Sigmoid colon (tissue), 7 donors: Measurements from ENCODE around the gene USP9X. TPM values are rescaled to one million over a fixed set of nuclear protein-coding genes. Genes with fewer than 3 reads are reported as not detected.

Experiments
- DNase-seq: peaks from one replicate; pipeline ENCODE4 v3.0.0-alpha.2; 2019
- H3K27ac ChIP-seq, 4 donors: fragments of 200-600 bp; sonication (generic); one replicate each; pipeline ENCODE4 v1.5.1; 2016 to 2019; ENCODE audit warnings: mild to moderate bottlenecking in 1 of 4
- H3K27me3 ChIP-seq, 3 donors: fragments of 200-600 bp; sonication (generic); one replicate each; pipeline ENCODE4 v1.5.1; 2019; ENCODE audit warnings: mild to moderate bottlenecking in 1 of 3
- H3K36me3 ChIP-seq, 4 donors: fragments of 200-600 bp; sonication (generic); one replicate each; pipeline ENCODE4 v1.5.1; 2016 to 2019
- H3K4me1 ChIP-seq, 4 donors: fragments of 200-600 bp; sonication (generic); one replicate each; pipeline ENCODE4 v1.5.1; 2017 to 2019
- H3K4me3 ChIP-seq, 4 donors: fragments of 200-600 bp; sonication (generic); one replicate each; pipeline ENCODE4 v1.5.1; 2017 to 2019; ENCODE audit warnings: mild to moderate bottlenecking in 2 of 4, moderate library complexity in 1 of 4
- H3K9me3 ChIP-seq, 4 donors: fragments of 200-600 bp in 3 of 4; sonication (generic) in 3 of 4; one replicate each; pipeline versions ENCODE4 v1.5.1 to v1.6.1; 2013 to 2019
- EP300 ChIP-seq, 4 donors: sonication (generic); formaldehyde crosslinking; IDR thresholded peaks; one replicate each; pipeline ENCODE4 v1.6.1; 2017; ENCODE audit warnings: antibody characterized with exemption in 4 of 4
- POLR2A ChIP-seq, 2 donors: fragments of 450-650 bp; IDR thresholded peaks; one replicate each; pipeline ENCODE4 v1.6.1; 2016; ENCODE audit warnings: antibody characterized with exemption in 2 of 2, mild to moderate bottlenecking in 2 of 2, moderate library complexity in 2 of 2
- POLR2AphosphoS5 ChIP-seq, 4 donors: sonication (generic); formaldehyde crosslinking; IDR thresholded peaks; one replicate each; pipeline ENCODE4 v1.6.1; 2017; ENCODE audit warnings: antibody characterized with exemption in 4 of 4
- WGBS, 2 donors: extraction: QIAGEN DNeasy Blood & Tissue Kit; methylation state at CpG; one replicate each; pipeline ENCODE4 v1.1.7; 2013; 5-methylcytosine and 5-hydroxymethylcytosine counted together
- intact Hi-C: fragments of 100-400 bp; cut with DNase I; formaldehyde crosslinking; loops from one replicate; pipeline ENCODE4 v1.15.1; 2023
- polyA plus RNA-seq, 3 donors: library from polyadenylated mRNA; stranded (reverse); fragments of 200-250 nt; gene quantifications; one replicate each; pipeline ENCODE4 v1.2.3, GENCODE V29; 2013
- total RNA-seq, 4 donors: library from RNA; depleted of rRNA; stranded (reverse); fragments of >200 nt; gene quantifications; one replicate each; pipeline ENCODE4 v1.1.0, GENCODE V29; 2016
- TF ChIP-seq, protein P1 (sequence below), 4 experiments: fragments of 450-650 bp in 3 of 4; fragments of 200-600 bp in 1 of 4; IDR thresholded peaks; one replicate each; pipeline ENCODE4 v1.5.1; 2016 to 2019; ENCODE audit warnings: antibody characterized with exemption in 4 of 4, mild to moderate bottlenecking in 3 of 4, moderate library complexity in 2 of 4
- donor health status: healthy with polysubstance abuse.
- donor health status: Bipolar disorder and iron deficiency.
- donor health status: healthy.

Gene USP9X
- total and polyA plus RNA-seq, 7 donors: 9.6 to 84.5 (median 64.3) TPM

DNA sequence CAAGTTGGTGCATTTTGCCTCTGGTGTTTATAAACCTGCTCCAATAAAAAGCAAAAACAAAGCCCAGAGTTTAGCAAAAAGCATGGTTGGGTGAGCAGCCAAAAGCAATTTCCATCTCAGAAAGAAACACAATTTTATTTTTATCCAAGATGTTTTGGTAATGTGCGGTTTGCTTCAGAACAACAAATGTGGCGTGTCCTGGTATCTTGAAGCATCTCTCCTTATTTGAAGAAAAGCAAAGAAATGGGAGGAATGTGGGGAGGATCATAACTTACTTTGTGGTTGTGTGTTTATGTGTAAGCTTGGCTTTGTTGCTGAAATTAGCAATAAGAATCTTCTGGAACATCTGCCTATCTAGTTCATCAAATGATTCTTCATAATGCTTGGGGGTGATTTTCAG, 160.4 kb downstream of the USP9X start:
- H3K27ac ChIP-seq: no peak overlapping the region
- no peaks in the 10 kb centered on the region for H3K36me3 ChIP-seq
- no peak overlapping the region for H3K4me3 ChIP-seq
- intact Hi-C loops: no loop called here
- no peaks in the 10 kb centered on the region for H3K9me3 ChIP-seq
- TF ChIP-seq POLR2A (IDR thresholded peaks at IDR 0.05): no peak
- no peak for DNase-seq
- 86 to 92% methylated on average over 2 of the region's 2 CpGs for WGBS, 2 donors
- no peaks in the 10 kb centered on the region for H3K4me1 ChIP-seq
- H3K27me3 ChIP-seq: no peaks in the 10 kb centered on the region

DNA sequence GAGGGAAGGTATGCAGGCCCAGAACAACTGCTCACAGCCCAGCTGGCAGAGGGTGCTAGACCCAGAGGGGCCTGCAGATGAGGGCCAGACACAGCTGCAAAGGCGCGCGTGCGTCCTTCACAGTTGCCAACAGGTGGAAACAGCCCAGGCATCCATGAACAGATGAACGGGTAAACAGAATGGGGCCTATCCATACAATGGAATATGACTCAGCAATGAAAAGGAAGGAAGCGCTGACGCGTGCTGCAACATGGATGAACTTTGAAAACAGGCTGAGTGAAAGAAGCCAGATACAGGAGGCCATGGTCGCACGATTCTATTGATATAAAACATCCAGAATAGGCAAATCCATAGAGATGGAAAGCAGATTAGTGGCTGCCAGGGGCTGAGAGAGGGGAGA, 165.6 kb downstream of the USP9X start:
- Histone ChIP-seq H3K4me3 (no peak overlapping the region), H3K9me3 (no peaks in the 10 kb centered on the region), H3K27ac (no peak overlapping the region), H3K36me3 (no peaks in the 10 kb centered on the region), H3K4me1 (peaks cover 0 to 13% (median 0%) of the 10 kb centered on the region in 4 donors), H3K27me3 (peaks cover 0 to 2% (median 0%) of the 10 kb centered on the region in 3 donors)
- 95% methylated on average over 10 of the region's 10 CpGs for WGBS, 2 donors
- DNase-seq: no peak
- no peak for TF ChIP-seq POLR2AphosphoS5 (IDR thresholded peaks at IDR 0.05)
- TF ChIP-seq EP300 (IDR thresholded peaks at IDR 0.05): no peak
- no peak for TF ChIP-seq POLR2A (IDR thresholded peaks at IDR 0.05)
- TF ChIP-seq, protein P1, sequence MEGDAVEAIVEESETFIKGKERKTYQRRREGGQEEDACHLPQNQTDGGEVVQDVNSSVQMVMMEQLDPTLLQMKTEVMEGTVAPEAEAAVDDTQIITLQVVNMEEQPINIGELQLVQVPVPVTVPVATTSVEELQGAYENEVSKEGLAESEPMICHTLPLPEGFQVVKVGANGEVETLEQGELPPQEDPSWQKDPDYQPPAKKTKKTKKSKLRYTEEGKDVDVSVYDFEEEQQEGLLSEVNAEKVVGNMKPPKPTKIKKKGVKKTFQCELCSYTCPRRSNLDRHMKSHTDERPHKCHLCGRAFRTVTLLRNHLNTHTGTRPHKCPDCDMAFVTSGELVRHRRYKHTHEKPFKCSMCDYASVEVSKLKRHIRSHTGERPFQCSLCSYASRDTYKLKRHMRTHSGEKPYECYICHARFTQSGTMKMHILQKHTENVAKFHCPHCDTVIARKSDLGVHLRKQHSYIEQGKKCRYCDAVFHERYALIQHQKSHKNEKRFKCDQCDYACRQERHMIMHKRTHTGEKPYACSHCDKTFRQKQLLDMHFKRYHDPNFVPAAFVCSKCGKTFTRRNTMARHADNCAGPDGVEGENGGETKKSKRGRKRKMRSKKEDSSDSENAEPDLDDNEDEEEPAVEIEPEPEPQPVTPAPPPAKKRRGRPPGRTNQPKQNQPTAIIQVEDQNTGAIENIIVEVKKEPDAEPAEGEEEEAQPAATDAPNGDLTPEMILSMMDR (IDR thresholded peaks at IDR 0.05): no peak
- intact Hi-C loops: loop anchor here (5.0 kb wide), 1 partner anchor 74 kb away; no protein-coding TSS in a partner anchor

DNA sequence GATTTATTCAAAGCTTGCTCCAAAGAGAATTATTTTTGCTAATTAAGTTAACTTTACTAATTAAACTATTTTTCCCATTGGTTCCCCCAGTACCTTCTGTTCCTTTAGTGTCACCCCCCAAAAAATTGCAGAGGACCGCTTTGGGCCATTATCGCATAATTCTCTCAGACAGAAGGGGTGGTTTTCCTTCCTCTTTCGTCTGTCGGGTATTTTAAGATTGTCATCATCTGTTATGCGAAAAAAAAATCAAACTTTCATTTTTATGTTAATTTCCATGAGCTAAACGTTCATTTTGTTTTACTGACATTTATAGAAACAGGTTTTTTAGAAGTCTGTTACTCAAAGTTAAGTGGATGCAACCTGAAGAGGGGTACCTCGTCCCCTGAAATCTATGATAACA, 172.6 kb downstream of the USP9X start:
- no peak overlapping the region for H3K4me3 ChIP-seq
- H3K4me1 ChIP-seq: peaks cover 0 to 13% (median 0%) of the 10 kb centered on the region in 4 donors
- DNase-seq: no peak
- no peaks in the 10 kb centered on the region for H3K36me3 ChIP-seq
- TF ChIP-seq POLR2A (IDR thresholded peaks at IDR 0.05) (no peak), POLR2AphosphoS5 (IDR thresholded peaks at IDR 0.05) (no peak), EP300 (IDR thresholded peaks at IDR 0.05) (no peak)
- TF ChIP-seq, protein P1 (IDR thresholded peaks at IDR 0.05): no peak
- no peak overlapping the region for H3K27ac ChIP-seq
- H3K27me3 ChIP-seq: peaks cover 0 to 2% (median 0%) of the 10 kb centered on the region in 3 donors
- H3K9me3 ChIP-seq: no peaks in the 10 kb centered on the region
- intact Hi-C loops: no loop called here
- WGBS, 2 donors: 60 to 83% methylated on average over 7 of the region's 7 CpGs

DNA sequence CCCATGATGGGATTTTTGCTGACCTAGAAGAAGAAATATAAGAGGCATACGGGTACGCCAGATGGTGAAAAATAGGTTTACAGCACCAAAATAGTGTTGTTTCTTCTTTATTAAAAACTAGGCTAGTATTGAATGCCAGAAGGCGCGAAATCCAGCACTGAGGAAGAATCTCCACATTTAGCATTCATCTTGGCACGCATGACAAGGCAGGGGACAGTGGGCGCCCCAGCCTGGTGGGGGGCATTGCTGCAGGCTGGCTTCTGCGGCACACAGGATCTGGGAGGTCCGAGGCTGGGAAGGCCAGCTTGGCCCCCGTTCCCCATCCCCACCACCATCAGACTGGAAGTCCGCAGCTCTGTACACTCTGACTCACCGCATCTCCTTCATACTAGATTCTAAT, 173.0 kb downstream of the USP9X start:
- H3K27me3 ChIP-seq: peaks cover 0 to under 1% (median 0%) of the 10 kb centered on the region in 3 donors
- no peaks in the 10 kb centered on the region for H3K9me3 ChIP-seq
- H3K27ac ChIP-seq: no peak overlapping the region
- TF ChIP-seq POLR2A (IDR thresholded peaks at IDR 0.05) (no peak), EP300 (IDR thresholded peaks at IDR 0.05) (no peak), POLR2AphosphoS5 (IDR thresholded peaks at IDR 0.05) (no peak)
- TF ChIP-seq, protein P1 (IDR thresholded peaks at IDR 0.05): no peak
- WGBS, 2 donors: 84 to 90% methylated on average over 11 of the region's 11 CpGs
- no peak for DNase-seq
- H3K4me1 ChIP-seq: peaks cover 0 to 9% (median 0%) of the 10 kb centered on the region in 4 donors
- intact Hi-C loops: no loop called here
- H3K36me3 ChIP-seq: no peaks in the 10 kb centered on the region
- H3K4me3 ChIP-seq: no peak overlapping the region

DNA sequence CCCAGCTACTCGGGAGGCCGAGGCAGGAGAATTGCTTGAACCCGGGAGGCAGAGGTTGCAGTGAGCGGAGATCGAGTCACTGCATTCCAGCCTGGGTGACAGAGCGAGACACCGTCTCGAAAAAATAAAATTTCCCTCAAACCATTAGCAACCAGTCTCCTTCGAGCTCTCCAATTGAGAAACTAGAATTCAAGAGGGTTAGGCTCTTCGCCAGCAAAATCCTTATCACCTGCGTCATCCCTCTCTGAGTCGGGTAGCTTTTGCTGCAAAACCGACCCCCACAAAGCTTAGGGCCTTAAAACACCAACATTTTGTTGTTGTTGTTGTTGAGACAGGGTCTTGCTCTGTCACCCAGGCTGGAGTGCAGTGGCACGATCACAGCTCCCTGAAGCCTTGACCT, 173.6 kb downstream of the USP9X start:
- 95 to 96% methylated on average over 14 of the region's 14 CpGs for whole genome bisulfite sequencing, 2 donors
- no peaks in the 10 kb centered on the region for H3K36me3 ChIP-seq
- no peak for DNase-seq
- H3K27me3 ChIP-seq: no peaks in the 10 kb centered on the region
- no peak overlapping the region for H3K27ac ChIP-seq
- H3K9me3 ChIP-seq: no peaks in the 10 kb centered on the region
- TF ChIP-seq, protein P1 (IDR thresholded peaks at IDR 0.05): no peak
- no peak for TF ChIP-seq POLR2A (IDR thresholded peaks at IDR 0.05)
- no peak for TF ChIP-seq POLR2AphosphoS5 (IDR thresholded peaks at IDR 0.05)
- TF ChIP-seq EP300 (IDR thresholded peaks at IDR 0.05): no peak
- intact Hi-C loops: no loop called here
- H3K4me3 ChIP-seq: no peak overlapping the region
- peaks cover 0 to 3% (median 0%) of the 10 kb centered on the region in 4 donors for H3K4me1 ChIP-seq
